H9 (cell line): ENCODE results near the gene DDX39A. TPM values are rescaled to one million over a fixed set of nuclear protein-coding genes. Genes with fewer than 3 reads are reported as not detected.

Experiments used
- DNase-seq: peaks from one replicate; pipeline ENCODE4 v3.0.0-alpha.2; 2017
- H2AFZ ChIP-seq: one replicate; pipeline ENCODE4 v1.6.1; 2013; ENCODE audit warnings: mild to moderate bottlenecking, low read length, control low read depth, moderate library complexity
- H2AK5ac ChIP-seq: 2 replicates; pipeline ENCODE4 v1.6.1; 2013; ENCODE audit warnings: low read length, control low read depth, mixed read lengths; ENCODE audit not compliant: insufficient read length
- H2BK120ac ChIP-seq: one replicate; pipeline ENCODE4 v1.6.1; 2013; ENCODE audit warnings: low read depth, mild to moderate bottlenecking, low read length, control low read depth, inconsistent platforms; ENCODE audit not compliant: poor library complexity, severe bottlenecking
- H2BK12ac ChIP-seq: 2 replicates; pipeline ENCODE4 v1.6.1; 2013; ENCODE audit warnings: low read length, control low read depth, mixed read lengths, low read depth; ENCODE audit not compliant: insufficient read length
- H2BK15ac ChIP-seq: 2 replicates; pipeline ENCODE4 v1.6.1; 2013; ENCODE audit warnings: low read depth, low read length, control low read depth
- H2BK20ac ChIP-seq: one replicate; pipeline ENCODE4 v1.6.1; 2013; ENCODE audit warnings: low read depth, mild to moderate bottlenecking, low read length, control low read depth, inconsistent platforms; ENCODE audit not compliant: poor library complexity, severe bottlenecking
- H2BK5ac ChIP-seq: 2 replicates; pipeline ENCODE4 v1.6.1; 2013; ENCODE audit warnings: low read length, control low read depth, mixed read lengths; ENCODE audit not compliant: insufficient read length
- H3K14ac ChIP-seq: 2 replicates; pipeline ENCODE4 v1.6.1; 2013; ENCODE audit warnings: low read length, control low read depth; ENCODE audit not compliant: insufficient read depth
- H3K18ac ChIP-seq: 2 replicates; pipeline ENCODE4 v1.6.1; 2013; ENCODE audit warnings: low read depth, mild to moderate bottlenecking, mixed read lengths, low read length, control low read depth; ENCODE audit not compliant: insufficient read length
- H3K23ac ChIP-seq: 2 replicates; pipeline ENCODE4 v1.6.1; 2013; ENCODE audit warnings: low read length, control low read depth, mixed read lengths, low read depth; ENCODE audit not compliant: insufficient read length
- H3K23me2 ChIP-seq: 2 replicates; pipeline ENCODE4 v1.6.1; 2013; ENCODE audit warnings: low read depth, mild to moderate bottlenecking, mixed read lengths, low read length, control low read depth; ENCODE audit not compliant: insufficient read length, poor library complexity, severe bottlenecking
- H3K27ac ChIP-seq: 2 replicates; pipeline ENCODE4 v1.5.1; 2013; ENCODE audit warnings: low read length, control low read depth, mixed read lengths, low read depth; ENCODE audit not compliant: insufficient read length
- H3K27me3 ChIP-seq: 2 replicates; pipeline ENCODE4 v1.6.1; 2013; ENCODE audit warnings: low read length, control low read depth, inconsistent platforms; ENCODE audit not compliant: insufficient read depth
- H3K4ac ChIP-seq: 2 replicates; pipeline ENCODE4 v1.6.1; 2013; ENCODE audit warnings: low read depth, mild to moderate bottlenecking, control low read depth, inconsistent platforms, low read length, moderate library complexity
- H3K4me1 ChIP-seq: 2 replicates; pipeline ENCODE4 v1.6.1; 2013; ENCODE audit warnings: low read length, control low read depth, inconsistent platforms; ENCODE audit not compliant: insufficient read depth
- H3K4me2 ChIP-seq: 2 replicates; pipeline ENCODE4 v1.6.1; 2013; ENCODE audit warnings: low read length, control low read depth, mixed read lengths; ENCODE audit not compliant: insufficient read length, insufficient read depth
- H3K56ac ChIP-seq: 2 replicates; pipeline ENCODE4 v1.6.1; 2013; ENCODE audit warnings: low read depth, mild to moderate bottlenecking, mixed read lengths, low read length, control low read depth; ENCODE audit not compliant: insufficient read length
- H3K79me1 ChIP-seq: 2 replicates; pipeline ENCODE4 v1.6.1; 2013; ENCODE audit warnings: low read depth, mild to moderate bottlenecking, moderate library complexity, low read length, control low read depth, inconsistent platforms; ENCODE audit not compliant: insufficient read depth, poor library complexity, severe bottlenecking
- H3K79me2 ChIP-seq: 2 replicates; pipeline ENCODE4 v1.6.1; 2013; ENCODE audit warnings: low read length, control low read depth, inconsistent platforms; ENCODE audit not compliant: insufficient read depth
- H3K9ac ChIP-seq: 2 replicates; pipeline ENCODE4 v1.6.1; 2013; ENCODE audit warnings: low read length, control low read depth, mixed read lengths; ENCODE audit not compliant: insufficient read length; ENCODE audit errors: extremely low read depth
- H3K9me3 ChIP-seq: one replicate; pipeline ENCODE4 v1.6.1; 2013; ENCODE audit warnings: low read depth, low read length, inconsistent platforms; ENCODE audit not compliant: control insufficient read depth
- H3T11ph ChIP-seq: one replicate; pipeline ENCODE4 v1.6.1; 2013; ENCODE audit warnings: mild to moderate bottlenecking, low read length, control low read depth, inconsistent platforms
- H4K20me1 ChIP-seq: one replicate; pipeline ENCODE4 v1.6.1; 2013; ENCODE audit not compliant: control insufficient read depth, insufficient read length, insufficient read depth
- H4K5ac ChIP-seq: 2 replicates; pipeline ENCODE4 v1.6.1; 2013; ENCODE audit warnings: low read depth, mild to moderate bottlenecking, mixed read lengths, low read length, control low read depth; ENCODE audit not compliant: insufficient read length
- H4K8ac ChIP-seq: replicated peaks from 2 replicates; pipeline ENCODE4 v1.6.1; 2013; ENCODE audit warnings: low read length, control low read depth, mixed read lengths, low read depth; ENCODE audit not compliant: insufficient read length
- H4K91ac ChIP-seq: 2 replicates; pipeline ENCODE4 v1.6.1; 2013; ENCODE audit warnings: low read depth, mild to moderate bottlenecking, moderate library complexity, mixed read lengths, low read length, control low read depth; ENCODE audit not compliant: insufficient read length
- H3K27ac Mint-ChIP-seq, 3 experiments: 2 replicates in 2 of 3; 3 replicates in 1 of 3; pipeline ENCODE4 v1.8.0; 2020 to 2021; ENCODE audit warnings: mixed read lengths in 3 of 3, mild to moderate bottlenecking in 1 of 3, moderate library complexity in 1 of 3
- H3K27me3 Mint-ChIP-seq: 2 replicates; pipeline ENCODE4 v1.8.0; 2021; ENCODE audit warnings: low read depth, mild to moderate bottlenecking, moderate library complexity, mixed read lengths
- H3K36me3 Mint-ChIP-seq, 3 experiments: 2 replicates in 2 of 3; 3 replicates in 1 of 3; pipeline ENCODE4 v1.8.0; 2020 to 2021; ENCODE audit warnings: low read depth in 3 of 3, mixed read lengths in 3 of 3; ENCODE audit not compliant: insufficient read depth in 1 of 3
- H3K4me1 Mint-ChIP-seq, 2 experiments: 2 replicates each; pipeline ENCODE4 v1.8.0; 2020; ENCODE audit warnings: mixed read lengths in 2 of 2
- H3K4me3 Mint-ChIP-seq, 2 experiments: 2 replicates in 1 of 2; 3 replicates in 1 of 2; pipeline ENCODE4 v1.8.0; 2020 to 2021; ENCODE audit warnings: mild to moderate bottlenecking in 2 of 2, mixed read lengths in 2 of 2, moderate library complexity in 1 of 2
- H3K9me3 Mint-ChIP-seq, 2 experiments: 2 replicates in 1 of 2; 3 replicates in 1 of 2; pipeline ENCODE4 v1.8.0; 2020; ENCODE audit warnings: mild to moderate bottlenecking in 2 of 2, mixed read lengths in 2 of 2, moderate library complexity in 1 of 2
- WGBS: extraction: QIAGEN DNeasy Blood & Tissue Kit; methylation state at CpG from one replicate; pipeline ENCODE4 v1.1.7; 2013; ENCODE audit warnings: missing lambda C conversion rate, low lambda C conversion rate, mixed read lengths; ENCODE audit not compliant: insufficient read length; ENCODE audit errors: extremely low coverage; 5-methylcytosine and 5-hydroxymethylcytosine counted together
- total RNA-seq: library from RNA; stranded (reverse); gene quantifications from 2 replicates; pipeline ENCODE4 v1.2.1, GENCODE V29; 2021
- TF ChIP-seq, protein P1 (sequence below): fragments of 200-600 bp; sonication (generic); conservative IDR thresholded peaks from 3 replicates; pipeline ENCODE4 v1.8.0; 2021; ENCODE audit warnings: antibody characterized with exemption, mild to moderate bottlenecking

The DDX39A gene
- total RNA-seq, 1 experiment from 2014 or later, result 137 TPM

DNA sequence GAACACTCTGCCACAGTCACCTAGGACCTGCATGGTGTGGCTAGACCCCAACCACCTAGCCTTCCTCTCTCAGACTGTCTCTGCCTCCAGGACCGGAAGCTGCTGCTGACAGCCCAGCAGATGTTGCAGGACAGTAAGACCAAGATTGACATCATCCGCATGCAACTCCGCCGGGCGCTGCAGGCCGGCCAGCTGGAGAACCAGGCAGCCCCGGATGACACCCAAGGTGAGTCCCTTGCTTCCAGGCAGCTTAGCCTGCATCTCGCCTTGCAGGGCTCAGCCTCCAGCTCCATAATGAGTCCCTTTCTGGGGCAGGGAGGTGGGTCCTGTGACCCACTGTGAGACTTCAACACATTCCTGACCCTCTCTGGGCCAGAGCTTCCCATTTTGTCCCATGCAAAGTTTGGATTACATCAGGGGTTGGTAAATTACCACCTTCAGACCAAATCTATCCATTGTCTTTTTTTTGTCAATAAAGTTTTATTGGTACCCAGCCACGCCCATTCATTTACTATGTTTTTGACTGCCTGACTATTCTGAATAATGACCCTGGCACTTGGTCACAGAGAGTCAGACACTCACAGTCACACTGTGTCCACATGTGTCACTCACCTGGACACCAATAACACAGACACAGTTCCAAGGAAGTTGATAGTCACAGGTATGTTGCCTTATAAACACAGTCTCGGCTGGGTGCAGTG is 27.3 kb upstream of the DDX39A start:
- Histone ChIP-seq H2BK12ac (no peak overlapping the region), H3T11ph (no peak overlapping the region), H3K27ac (no peak overlapping the region), H3K18ac (no peak overlapping the region), H3K79me2 (no peaks in the 10 kb centered on the region), H4K20me1 (peaks cover 8% of the 10 kb centered on the region), H4K91ac (no peak overlapping the region), H2AFZ (no peak overlapping the region), H3K4ac (no peak overlapping the region), H3K4me2 (no peak overlapping the region), H4K5ac (no peak overlapping the region), H3K56ac (no peak overlapping the region), H3K4me1 (no peaks in the 10 kb centered on the region), H2AK5ac (no peak overlapping the region), H2BK5ac (no peak overlapping the region), H3K9ac (no peak overlapping the region), H3K14ac (no peak overlapping the region), H2BK20ac (no peak overlapping the region), H4K8ac (no peak overlapping the region), H3K23me2 (no peaks in the 10 kb centered on the region), H2BK15ac (no peak overlapping the region), H2BK120ac (no peak overlapping the region), H3K23ac (no peak overlapping the region), H3K79me1 (no peaks in the 10 kb centered on the region), H3K27me3 (no peaks in the 10 kb centered on the region), H3K9me3 (no peaks in the 10 kb centered on the region)
- Mint-ChIP-seq H3K27me3 (no peaks in the 10 kb centered on the region; the same call in 1 of the 2 replicates), H3K36me3 (peaks cover 60 to 81% (median 72%) of the 10 kb centered on the region in 3 experiments), H3K27ac (no peak overlapping the region), H3K4me1 (peaks cover 0 to 5% of the 10 kb centered on the region in 2 experiments; a peak in 1 of 4 replicates), H3K4me3 (no peak overlapping the region), H3K9me3 (no peaks in the 10 kb centered on the region)
- no CpG with 5 or more reads among the region's 10 CpGs for WGBS
- DNase-seq, result no peak
- TF ChIP-seq, protein P1, sequence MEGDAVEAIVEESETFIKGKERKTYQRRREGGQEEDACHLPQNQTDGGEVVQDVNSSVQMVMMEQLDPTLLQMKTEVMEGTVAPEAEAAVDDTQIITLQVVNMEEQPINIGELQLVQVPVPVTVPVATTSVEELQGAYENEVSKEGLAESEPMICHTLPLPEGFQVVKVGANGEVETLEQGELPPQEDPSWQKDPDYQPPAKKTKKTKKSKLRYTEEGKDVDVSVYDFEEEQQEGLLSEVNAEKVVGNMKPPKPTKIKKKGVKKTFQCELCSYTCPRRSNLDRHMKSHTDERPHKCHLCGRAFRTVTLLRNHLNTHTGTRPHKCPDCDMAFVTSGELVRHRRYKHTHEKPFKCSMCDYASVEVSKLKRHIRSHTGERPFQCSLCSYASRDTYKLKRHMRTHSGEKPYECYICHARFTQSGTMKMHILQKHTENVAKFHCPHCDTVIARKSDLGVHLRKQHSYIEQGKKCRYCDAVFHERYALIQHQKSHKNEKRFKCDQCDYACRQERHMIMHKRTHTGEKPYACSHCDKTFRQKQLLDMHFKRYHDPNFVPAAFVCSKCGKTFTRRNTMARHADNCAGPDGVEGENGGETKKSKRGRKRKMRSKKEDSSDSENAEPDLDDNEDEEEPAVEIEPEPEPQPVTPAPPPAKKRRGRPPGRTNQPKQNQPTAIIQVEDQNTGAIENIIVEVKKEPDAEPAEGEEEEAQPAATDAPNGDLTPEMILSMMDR, result no peak
